ENCODE data around the gene MYBBP1A. TPM values are rescaled to one million over a fixed set of nuclear protein-coding genes. Genes with fewer than 3 reads are reported as not detected.
"Not testable (repeated sequence)": the region's sequence is repeated elsewhere in the genome, so short reads cannot be mapped to it uniquely, and the experiment has no call there.

Gene MYBBP1A, protein sequence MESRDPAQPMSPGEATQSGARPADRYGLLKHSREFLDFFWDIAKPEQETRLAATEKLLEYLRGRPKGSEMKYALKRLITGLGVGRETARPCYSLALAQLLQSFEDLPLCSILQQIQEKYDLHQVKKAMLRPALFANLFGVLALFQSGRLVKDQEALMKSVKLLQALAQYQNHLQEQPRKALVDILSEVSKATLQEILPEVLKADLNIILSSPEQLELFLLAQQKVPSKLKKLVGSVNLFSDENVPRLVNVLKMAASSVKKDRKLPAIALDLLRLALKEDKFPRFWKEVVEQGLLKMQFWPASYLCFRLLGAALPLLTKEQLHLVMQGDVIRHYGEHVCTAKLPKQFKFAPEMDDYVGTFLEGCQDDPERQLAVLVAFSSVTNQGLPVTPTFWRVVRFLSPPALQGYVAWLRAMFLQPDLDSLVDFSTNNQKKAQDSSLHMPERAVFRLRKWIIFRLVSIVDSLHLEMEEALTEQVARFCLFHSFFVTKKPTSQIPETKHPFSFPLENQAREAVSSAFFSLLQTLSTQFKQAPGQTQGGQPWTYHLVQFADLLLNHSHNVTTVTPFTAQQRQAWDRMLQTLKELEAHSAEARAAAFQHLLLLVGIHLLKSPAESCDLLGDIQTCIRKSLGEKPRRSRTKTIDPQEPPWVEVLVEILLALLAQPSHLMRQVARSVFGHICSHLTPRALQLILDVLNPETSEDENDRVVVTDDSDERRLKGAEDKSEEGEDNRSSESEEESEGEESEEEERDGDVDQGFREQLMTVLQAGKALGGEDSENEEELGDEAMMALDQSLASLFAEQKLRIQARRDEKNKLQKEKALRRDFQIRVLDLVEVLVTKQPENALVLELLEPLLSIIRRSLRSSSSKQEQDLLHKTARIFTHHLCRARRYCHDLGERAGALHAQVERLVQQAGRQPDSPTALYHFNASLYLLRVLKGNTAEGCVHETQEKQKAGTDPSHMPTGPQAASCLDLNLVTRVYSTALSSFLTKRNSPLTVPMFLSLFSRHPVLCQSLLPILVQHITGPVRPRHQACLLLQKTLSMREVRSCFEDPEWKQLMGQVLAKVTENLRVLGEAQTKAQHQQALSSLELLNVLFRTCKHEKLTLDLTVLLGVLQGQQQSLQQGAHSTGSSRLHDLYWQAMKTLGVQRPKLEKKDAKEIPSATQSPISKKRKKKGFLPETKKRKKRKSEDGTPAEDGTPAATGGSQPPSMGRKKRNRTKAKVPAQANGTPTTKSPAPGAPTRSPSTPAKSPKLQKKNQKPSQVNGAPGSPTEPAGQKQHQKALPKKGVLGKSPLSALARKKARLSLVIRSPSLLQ (N-terminal part only)
- total RNA-seq: 10 to 100 TPM; 16.3 to 32.0 (median 23.7) TPM
- long read RNA-seq: 0 reads

DNA sequence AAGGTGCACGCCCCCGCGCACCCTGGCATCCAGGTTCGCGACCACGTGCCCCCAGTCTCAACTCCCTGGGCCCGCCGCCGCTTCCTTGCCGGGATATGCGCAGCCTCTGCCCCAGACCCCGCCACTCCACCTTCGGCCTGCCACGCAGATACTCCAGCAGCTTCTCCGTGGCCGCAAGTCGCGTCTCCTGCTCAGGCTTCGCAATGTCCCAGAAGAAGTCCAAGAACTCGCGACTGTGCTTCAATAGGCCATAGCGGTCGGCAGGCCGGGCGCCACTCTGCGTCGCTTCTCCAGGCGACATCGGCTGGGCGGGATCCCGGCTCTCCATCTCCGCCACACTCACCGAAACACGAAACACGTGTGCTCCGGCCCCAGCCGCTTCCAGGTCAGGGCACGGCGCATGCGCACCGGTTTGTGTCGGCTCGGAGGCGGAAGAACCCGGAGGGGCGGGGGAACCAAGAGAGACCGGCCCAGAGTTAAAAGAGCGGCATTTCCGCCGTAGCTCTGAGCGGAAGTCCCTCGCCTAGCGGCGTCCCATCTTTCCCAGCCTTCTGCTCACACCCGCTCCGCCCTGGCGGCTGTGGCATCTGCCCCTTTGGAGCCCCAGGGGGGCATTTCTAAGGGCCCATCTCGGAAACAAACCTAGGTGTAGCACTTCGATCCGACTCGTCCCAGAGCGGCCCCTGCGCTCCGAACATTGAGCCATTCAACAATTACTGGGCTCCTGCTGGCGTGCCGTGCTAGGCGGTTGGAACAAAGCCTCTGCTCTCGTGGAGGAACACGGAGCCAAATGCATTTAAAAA lies at the start of gene MYBBP1A:
MYBBP1A (minus strand) TSS at position 388 of the 803 bp plus-strand sequence; CDS start at position 328, 60 bp downstream.
- Histone ChIP-seq H3K4me3 (peak within 1 kb of the TSS; percentile 80 to 96 (median 93)), H3K27me3 (no peaks in the 10 kb centered on the region), H3K4me1 (peaks cover 0 to 9% (median 4%) of the 10 kb centered on the region in 4 donors), H3K27ac (peak within 1 kb of the TSS; percentile 56 to 63 (median 58)), H3K36me3 (peaks cover 0 to 29% (median 8%) of the 10 kb centered on the region in 4 donors), H3K9me3 (no peaks in the 10 kb centered on the region)
- TF ChIP-seq POLR2A (IDR thresholded peaks at IDR 0.05): peak; percentile 89
- TF ChIP-seq, protein P1, sequence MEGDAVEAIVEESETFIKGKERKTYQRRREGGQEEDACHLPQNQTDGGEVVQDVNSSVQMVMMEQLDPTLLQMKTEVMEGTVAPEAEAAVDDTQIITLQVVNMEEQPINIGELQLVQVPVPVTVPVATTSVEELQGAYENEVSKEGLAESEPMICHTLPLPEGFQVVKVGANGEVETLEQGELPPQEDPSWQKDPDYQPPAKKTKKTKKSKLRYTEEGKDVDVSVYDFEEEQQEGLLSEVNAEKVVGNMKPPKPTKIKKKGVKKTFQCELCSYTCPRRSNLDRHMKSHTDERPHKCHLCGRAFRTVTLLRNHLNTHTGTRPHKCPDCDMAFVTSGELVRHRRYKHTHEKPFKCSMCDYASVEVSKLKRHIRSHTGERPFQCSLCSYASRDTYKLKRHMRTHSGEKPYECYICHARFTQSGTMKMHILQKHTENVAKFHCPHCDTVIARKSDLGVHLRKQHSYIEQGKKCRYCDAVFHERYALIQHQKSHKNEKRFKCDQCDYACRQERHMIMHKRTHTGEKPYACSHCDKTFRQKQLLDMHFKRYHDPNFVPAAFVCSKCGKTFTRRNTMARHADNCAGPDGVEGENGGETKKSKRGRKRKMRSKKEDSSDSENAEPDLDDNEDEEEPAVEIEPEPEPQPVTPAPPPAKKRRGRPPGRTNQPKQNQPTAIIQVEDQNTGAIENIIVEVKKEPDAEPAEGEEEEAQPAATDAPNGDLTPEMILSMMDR (IDR thresholded peaks at IDR 0.05): peak in 1 of 4 donors; percentile 6
- intact Hi-C loops (cut with DNase I): no loop called here
- ATAC-seq (peak; percentile 91 to 97 (median 95)), DNase-seq (peak; percentile 98 to 99 (median 98))
- WGBS (ENCODE audit: insufficient coverage, low coverage, low lambda C conversion rate, missing lambda C conversion rate): under 1% methylated on average over 23 of the region's 69 CpGs

DNA sequence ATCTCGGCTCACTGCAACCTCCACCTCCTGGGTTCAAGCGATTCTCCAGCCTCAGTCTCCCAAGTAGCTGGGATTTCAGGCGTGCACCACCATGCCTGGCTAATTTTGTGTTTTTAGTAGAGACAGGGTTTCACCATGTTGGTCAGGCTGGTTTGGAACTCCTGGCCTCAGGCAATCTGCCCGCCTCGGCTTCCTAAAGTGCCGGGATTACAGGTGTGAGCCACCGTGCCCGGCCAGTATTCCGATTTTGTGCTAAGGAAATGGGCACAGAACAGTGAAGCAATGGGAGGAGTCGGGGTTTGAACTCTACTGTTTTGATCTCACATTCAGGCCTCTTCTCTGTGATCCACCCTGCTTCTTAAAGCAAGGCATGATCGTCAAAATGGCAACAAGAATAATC lies 49.6 kb upstream of the MYBBP1A start:
- intact Hi-C loops (cut with DNase I); H3K9me3 ChIP-seq: not testable (repeated sequence)
- 90% methylated on average over 6 of the region's 11 CpGs for WGBS (ENCODE audit: insufficient coverage, low coverage, low lambda C conversion rate, missing lambda C conversion rate)

DNA sequence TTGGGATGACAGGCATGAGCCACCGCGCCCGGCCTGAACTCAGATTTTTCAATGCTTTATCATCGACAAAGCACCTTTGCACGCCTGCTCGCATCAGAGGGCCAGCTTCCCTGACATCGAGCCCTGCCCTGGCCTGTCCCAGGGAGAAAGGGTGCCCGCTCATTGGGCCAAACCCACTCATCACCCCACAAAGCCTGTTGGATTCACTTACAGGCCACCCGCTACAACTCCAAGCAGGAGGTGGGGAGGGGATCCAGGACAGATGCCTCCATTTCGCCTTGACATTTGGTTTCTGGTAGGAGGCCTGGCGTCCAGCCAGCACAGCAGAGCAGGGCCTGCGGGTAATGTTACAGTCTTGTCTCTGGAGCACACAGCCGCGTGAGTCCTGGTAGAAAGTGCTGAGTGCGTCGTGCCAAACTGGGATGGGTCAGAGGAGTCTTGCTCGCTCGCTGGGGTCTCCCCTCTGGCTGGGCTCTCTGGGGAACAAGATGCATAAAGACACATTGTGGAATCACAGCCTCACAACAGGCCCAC lies 49.0 kb upstream of the MYBBP1A start:
- intact Hi-C loops (cut with DNase I): no loop called here
- no peak overlapping the region for H3K27ac ChIP-seq
- H3K4me3 ChIP-seq: no peak overlapping the region
- TF ChIP-seq, protein P1 (IDR thresholded peaks at IDR 0.05): no peak
- TF ChIP-seq POLR2A (IDR thresholded peaks at IDR 0.05): no peak
- ATAC-seq: no peak
- no peaks in the 10 kb centered on the region for H3K27me3 ChIP-seq
- 100% methylated on average over 1 of the region's 18 CpGs for WGBS (ENCODE audit: insufficient coverage, low coverage, low lambda C conversion rate, missing lambda C conversion rate)
- no peaks in the 10 kb centered on the region for H3K36me3 ChIP-seq
- peak in 2 of 3 donors; percentile 49 to 53 for DNase-seq
- no peaks in the 10 kb centered on the region for H3K4me1 ChIP-seq
- H3K9me3 ChIP-seq: no peaks in the 10 kb centered on the region

More for the DNA sequence above, 49.6 kb upstream of the MYBBP1A start:
- not testable (repeated sequence) for H3K36me3 ChIP-seq, H3K27ac ChIP-seq, H3K4me1 ChIP-seq, ATAC-seq, H3K27me3 ChIP-seq, H3K4me3 ChIP-seq
- DNase-seq: peak in 1 of 3 donors; percentile 4

DNA sequence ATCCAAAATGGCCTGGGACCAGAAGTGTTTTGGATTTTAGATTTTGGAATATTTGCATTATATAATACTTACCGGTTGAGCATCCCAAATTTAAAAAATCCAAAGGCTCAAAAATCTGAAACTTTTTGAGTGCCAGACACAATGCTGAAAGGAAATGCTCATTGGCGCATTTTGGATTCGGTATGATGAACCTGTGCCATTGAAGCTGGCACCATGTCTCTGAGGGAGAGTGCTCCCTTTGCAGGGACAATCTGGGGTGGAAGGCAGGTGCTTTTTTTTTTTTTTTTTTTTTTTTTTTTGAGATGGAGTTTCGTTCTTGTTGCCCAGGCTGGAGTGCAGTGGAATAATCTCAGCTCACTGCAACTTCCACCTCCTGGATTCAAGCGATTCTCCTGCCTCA lies 46.9 kb upstream of the MYBBP1A start:
- no peak for TF ChIP-seq POLR2A (IDR thresholded peaks at IDR 0.05)
- TF ChIP-seq, protein P1 (IDR thresholded peaks at IDR 0.05): no peak
- H3K9me3 ChIP-seq: no peaks in the 10 kb centered on the region
- no peak overlapping the region for H3K27ac ChIP-seq
- intact Hi-C loops (cut with DNase I): no loop called here
- no peaks in the 10 kb centered on the region for H3K4me1 ChIP-seq
- ATAC-seq (no peak), DNase-seq (no peak)
- H3K4me3 ChIP-seq: no peak overlapping the region
- no peaks in the 10 kb centered on the region for H3K36me3 ChIP-seq
- WGBS (ENCODE audit: insufficient coverage, low coverage, low lambda C conversion rate, missing lambda C conversion rate): 87% methylated on average over 4 of the region's 5 CpGs
- no peaks in the 10 kb centered on the region for H3K27me3 ChIP-seq
